GM18526 (cell line): ENCODE data around the gene RBM39.

Source experiments
- POLR2A ChIP-seq: IDR thresholded peaks from 3 replicates; pipeline ENCODE4 v1.6.1; 2011; ENCODE audit not compliant: insufficient read length; ENCODE audit errors: extremely low read depth

Gene RBM39

GRCh38 chr20:35741892-35742740, at the start of gene RBM39:
Gene RBM39, minus strand, starts transcription at chr20:35742260. Its CDS starts 1,386 bp downstream, at chr20:35740874.
- peak; percentile 81 for TF ChIP-seq POLR2A

DNA sequence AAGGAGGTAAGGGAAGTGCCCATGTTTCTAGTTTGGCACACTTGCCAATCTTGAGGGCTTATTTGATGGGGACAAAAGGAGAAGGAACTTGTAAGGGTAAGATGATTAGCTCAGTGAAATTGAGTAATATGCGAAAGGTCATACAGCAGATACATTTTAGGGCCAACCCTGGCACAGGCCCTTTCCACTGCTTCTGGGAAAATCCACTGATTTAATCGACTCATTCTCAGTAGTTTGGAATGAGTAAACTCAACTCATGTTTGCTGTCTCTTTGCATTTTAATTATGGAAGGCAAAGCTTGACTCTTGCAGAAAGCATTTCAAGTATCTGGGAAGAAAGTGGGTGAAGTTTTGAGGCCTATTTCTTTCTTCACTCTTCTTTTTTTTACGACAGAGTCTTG, 49.8 kb upstream of the RBM39 start:
- TF ChIP-seq POLR2A = no peak

GRCh38 chr20:35791097-35791496, 49.0 kb upstream of the RBM39 start:
- no peak for TF ChIP-seq POLR2A

- no peak for TF ChIP-seq POLR2A
Measured at GRCh38 chr20:35788796-35789195, 46.7 kb upstream of the RBM39 start.

DNA sequence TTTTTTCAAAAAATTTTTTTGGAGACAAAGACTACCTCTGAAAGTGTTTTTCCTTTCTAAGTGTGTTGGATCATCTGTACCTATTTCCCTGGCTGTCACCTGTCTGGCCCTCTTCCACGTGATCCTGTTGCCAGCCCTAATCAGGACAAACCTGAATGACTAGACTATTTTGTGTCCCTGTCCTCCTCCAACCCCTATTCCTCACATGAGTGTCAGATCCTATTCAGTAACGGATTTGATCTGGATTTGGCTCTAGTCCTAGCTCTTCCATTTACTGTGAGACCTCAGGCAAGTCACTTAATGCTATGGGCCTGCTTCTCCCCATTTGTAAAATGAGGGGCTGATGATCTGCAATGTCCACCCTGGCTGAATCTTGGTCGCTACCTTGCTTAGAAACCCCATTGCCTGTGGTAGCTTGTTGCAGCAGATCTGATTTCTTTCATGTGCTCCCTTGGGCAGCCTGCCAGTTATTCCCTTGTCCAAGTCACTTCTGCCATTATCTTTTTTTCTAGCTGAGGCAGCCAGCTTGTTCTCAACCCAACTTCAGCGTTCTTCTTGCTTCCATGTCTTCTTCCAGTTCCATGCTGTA, 34.5 kb upstream of the RBM39 start:
- TF ChIP-seq POLR2A = no peak

- no peak for TF ChIP-seq POLR2A
Measured at GRCh38 chr20:35774391-35774790, 32.3 kb upstream of the RBM39 start.

- TF ChIP-seq POLR2A = no peak
Measured at GRCh38 chr20:35773154-35773751, 31.2 kb upstream of the RBM39 start.

- TF ChIP-seq POLR2A = no peak
Measured at GRCh38 chr20:35772563-35773058, 30.6 kb upstream of the RBM39 start.

GRCh38 chr20:35771689-35772562, 29.9 kb upstream of the RBM39 start, which contains the start of gene PHF20:
Gene PHF20, plus strand, starts transcription at chr20:35772015. Its CDS starts 29,508 bp downstream, at chr20:35801523.
- TF ChIP-seq POLR2A = peak; percentile 74

DNA sequence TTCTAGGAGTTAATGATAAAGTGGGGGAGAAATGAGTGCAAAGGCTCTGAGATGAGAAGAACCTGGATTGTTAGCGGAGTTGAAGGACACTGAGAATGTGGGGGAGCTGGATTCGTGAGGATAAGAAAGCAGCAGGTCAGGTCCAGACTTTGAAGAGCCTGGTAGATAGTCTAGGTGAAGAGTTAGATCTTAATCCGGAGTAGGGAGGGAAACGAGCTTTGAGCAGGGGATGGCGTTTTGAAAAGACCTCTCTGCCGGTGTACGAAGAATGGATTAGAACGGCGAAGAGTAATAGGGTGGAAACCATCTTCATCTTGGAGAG, 29.3 kb upstream of the RBM39 start:
- no peak for TF ChIP-seq POLR2A

DNA sequence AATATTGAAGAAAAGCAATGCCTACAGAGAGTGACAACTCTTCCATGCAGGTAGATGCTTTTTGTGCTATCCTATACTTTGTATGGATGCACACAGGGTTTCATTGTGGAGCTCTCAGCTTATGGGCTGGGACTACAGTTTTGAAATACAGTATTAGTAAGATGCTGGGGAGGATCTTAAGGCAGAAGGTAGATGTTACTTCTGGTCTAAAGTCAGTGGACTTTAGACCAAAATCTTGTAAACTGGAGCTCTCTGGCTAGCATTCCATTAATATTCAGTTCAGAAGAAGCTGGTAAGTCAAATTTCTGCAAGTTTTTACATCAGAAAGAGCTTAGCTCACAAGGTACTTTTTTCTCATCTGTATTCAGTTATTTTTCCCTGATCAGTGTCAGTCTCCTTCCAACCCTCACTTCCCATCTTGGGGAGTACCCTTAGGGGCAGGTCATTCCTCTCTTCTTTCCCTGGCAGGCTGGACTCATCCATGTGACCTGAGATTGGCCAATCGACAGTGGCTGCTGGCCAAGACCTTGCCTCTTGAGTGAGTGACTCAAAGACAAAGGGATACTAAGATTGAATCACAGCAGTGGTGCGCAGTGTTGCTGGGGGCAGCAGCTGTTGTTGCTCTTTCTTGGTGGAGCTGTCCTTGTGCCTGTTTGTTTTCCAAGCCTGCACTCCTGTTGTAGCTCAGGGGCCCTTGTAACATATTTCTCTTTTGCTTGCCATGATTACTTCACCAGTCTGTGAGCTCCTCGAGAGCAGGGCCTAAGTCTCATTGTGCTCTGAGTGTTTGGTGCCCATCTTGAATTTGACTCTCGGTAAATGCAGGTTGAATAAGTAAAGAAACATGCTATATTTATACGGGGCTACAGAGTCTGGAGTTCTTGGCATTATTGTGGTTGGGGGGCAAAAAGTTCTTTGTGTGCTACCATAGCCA, 26.9 kb upstream of the RBM39 start:
- no peak for TF ChIP-seq POLR2A

- peak; percentile 69 for TF ChIP-seq POLR2A
Measured at GRCh38 chr20:35767683-35768481, 25.8 kb upstream of the RBM39 start.

DNA sequence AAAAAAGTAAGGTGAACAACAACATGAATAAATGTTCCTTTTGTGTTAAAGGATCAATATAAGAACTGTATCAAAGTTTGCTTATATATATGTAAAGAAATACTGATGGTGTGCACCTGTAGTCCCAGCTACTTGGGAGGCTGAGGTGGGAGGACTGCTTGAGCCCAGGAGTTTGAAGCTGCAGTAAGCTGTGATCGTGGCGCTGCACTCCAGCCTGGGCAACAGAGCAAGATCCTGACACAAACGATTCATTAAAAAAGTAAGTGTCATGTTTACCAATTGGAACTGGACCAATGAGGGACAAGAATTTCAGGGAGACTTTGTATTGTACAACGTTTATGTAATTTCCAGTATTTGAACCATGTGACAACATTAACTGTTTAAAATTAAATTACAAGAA, 24.8 kb upstream of the RBM39 start:
- no peak for TF ChIP-seq POLR2A

- TF ChIP-seq POLR2A = no peak
Measured at GRCh38 chr20:35762461-35762860, 20.4 kb upstream of the RBM39 start.
